D721Med (cell line): ENCODE results near the gene CAD.

Source experiments
- DNase-seq: peaks from one replicate; pipeline ENCODE4 v3.0.0; 2011; ENCODE audit warnings: low spot score; ENCODE audit not compliant: insufficient read length
- FAIRE-seq: peaks from 2 replicates; lab custom pipeline; 2011; peaks lifted over from hg19 to GRCh38; lab: Jason Lieb, UNC
- TF ChIP-seq, protein P1 (sequence below): IDR thresholded peaks from 2 replicates; pipeline ENCODE4 v1.5.1; 2012; ENCODE audit warnings: mild to moderate bottlenecking, control low read depth; ENCODE audit not compliant: insufficient read depth; ENCODE audit errors: missing control alignments

Gene CAD

DNA sequence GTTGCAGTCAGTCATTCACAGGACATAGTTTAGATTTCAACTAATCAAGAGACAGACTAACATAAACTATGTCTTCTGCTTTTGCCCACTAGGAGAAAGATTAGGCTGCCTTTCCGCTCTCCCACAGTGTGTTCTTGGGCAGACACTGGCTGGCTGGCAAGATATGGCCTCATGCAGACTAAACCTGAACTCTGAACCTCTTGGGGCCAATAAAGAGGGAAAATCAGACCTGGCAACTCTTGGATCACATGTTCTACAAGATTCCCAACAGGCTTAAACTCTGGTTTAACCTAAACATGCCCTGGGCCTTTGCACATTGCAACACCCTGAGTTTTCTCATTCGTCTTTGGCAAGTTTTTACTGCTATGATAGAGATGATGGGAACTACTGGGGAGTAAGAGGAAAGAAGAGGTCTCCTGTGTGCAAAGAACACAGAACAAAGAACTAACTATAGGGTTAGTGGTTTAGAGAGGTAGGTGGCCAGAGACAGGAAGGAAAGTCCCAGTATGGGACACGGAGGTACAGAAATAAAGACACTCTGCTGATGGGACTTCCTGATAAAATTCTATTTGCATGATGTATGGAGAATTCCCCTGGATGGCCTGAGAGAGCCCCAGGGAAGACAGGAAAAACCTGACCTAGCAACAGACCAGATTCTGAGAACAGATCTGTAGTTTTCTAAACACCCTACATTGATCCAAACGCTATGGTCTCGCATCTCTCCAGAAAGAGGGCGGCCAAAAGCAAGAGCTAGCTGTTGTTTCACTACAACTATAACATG lies 7.4 kb upstream of the CAD start:
- TF ChIP-seq, protein P1, sequence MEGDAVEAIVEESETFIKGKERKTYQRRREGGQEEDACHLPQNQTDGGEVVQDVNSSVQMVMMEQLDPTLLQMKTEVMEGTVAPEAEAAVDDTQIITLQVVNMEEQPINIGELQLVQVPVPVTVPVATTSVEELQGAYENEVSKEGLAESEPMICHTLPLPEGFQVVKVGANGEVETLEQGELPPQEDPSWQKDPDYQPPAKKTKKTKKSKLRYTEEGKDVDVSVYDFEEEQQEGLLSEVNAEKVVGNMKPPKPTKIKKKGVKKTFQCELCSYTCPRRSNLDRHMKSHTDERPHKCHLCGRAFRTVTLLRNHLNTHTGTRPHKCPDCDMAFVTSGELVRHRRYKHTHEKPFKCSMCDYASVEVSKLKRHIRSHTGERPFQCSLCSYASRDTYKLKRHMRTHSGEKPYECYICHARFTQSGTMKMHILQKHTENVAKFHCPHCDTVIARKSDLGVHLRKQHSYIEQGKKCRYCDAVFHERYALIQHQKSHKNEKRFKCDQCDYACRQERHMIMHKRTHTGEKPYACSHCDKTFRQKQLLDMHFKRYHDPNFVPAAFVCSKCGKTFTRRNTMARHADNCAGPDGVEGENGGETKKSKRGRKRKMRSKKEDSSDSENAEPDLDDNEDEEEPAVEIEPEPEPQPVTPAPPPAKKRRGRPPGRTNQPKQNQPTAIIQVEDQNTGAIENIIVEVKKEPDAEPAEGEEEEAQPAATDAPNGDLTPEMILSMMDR = no peak
- FAIRE-seq = no peak
- peak; percentile 1 for DNase-seq

DNA sequence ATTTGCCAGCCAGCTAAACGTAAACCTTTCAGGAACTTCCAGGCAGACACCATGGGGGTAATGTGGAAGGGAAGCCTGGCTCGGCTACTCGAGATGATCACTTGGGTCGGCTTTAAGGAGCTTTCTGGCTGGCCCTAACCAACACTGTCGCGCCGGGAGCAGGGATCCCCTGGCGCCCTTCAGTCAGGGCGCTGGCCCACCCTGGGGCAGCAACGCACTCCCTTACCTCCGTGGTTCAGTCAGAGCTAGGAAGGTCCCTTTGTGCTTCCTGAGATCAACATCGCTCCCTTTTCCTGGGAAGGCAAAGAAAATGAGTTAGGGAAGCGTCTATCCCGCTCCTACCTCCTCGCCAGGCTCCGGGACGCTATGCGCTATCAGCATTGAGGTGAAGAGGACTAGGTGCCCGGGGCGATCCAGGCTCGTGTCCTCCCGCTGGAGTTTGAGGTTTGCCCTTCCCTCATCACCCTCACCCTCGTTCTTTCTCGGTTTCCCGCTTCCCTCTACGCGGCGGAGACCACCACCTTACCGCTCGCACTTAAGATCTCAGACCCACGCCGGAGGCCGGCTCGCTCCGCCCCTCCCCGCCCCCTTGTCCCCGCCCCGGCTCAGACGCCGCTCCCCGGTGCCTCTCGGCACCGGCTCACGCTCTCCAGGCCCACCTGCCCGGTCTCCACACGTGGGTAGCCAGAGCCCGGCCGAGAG lies 5.8 kb upstream of the CAD start:
- no peak for FAIRE-seq
- DNase-seq = peak; percentile 31
- TF ChIP-seq, protein P1 = no peak

DNA sequence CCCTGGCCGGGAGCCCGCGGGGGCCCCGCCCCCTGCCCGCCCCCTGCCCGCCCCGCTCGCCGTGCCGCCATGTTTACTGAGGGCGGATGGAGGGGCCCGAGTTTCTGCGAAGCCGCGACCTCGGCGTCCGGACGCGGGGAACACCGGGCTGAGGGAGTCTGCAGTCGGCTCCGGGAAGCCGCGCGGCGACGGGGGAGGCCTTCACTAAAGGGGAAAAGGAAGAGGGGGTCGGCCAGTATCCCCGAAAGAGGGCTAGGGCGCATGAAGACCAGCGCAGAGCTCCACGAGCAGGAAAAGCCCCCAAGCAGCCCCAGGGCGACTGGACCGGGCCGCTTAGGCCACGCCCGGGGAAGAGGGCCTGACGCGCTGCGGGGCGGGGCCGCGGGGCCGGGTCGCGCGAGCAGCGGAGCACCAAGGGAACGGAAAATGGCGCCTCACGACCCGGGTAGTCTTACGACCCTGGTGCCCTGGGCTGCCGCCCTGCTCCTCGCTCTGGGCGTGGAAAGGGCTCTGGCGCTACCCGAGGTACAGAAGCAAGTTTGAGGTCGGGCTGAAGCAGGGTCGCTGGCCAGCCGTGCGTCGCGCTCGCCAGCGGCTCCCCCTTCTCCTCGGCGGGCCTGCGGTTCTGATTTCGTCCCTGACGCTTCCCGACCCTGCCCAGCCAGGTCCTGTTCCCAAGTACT lies 5.1 kb upstream of the CAD start, which contains the start of the genes ATRAID and SLC5A6:
ATRAID (plus strand) TSS at position 99 of the 683 bp plus-strand sequence; CDS start at position 427, 328 bp downstream.
SLC5A6 (minus strand) TSS at position 326 of the 683 bp plus-strand sequence. CDS start 4,618 bp downstream, outside the sequence.
- no peak for FAIRE-seq
- TF ChIP-seq, protein P1 = no peak
- DNase-seq = peak; percentile 93

DNA sequence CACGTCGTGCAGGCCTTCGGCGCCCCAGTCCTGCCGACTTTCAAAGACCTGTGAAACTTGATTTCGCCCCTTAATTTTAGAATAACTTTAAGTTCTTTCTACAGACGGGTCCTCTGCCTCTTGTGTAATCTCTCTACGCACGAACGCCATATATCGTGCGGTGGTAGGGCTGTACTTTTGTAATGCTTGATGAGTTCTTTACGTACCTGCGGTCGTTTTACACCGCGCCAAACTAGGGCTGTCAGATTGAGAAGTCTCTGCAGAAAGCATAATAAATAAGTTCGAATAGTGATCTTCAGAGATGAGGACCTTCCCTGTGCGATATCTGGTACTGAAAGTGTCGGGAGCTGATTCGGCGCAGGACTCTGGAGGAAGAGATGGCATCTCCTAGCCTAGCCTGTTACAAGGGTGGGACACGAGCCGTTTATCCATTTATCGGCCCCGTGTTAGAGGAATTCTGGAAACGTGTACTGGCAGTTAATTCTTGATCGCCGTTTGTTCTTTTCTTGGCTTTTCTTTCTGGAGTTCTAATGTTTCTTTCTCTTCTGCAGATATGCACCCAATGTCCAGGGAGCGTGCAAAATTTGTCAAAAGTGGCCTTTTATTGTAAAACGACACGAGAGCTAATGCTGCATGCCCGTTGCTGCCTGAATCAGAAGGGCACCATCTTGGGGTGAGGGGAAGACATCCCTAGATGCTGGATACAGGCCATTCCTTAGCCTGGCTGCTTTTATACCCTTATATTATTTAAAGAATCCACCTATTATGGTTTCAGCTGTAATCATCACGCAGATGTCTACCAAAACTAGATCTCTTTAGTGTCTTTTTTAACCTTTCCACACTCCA lies 4.3 kb upstream of the CAD start:
- FAIRE-seq (no peak), DNase-seq (no peak)

DNA sequence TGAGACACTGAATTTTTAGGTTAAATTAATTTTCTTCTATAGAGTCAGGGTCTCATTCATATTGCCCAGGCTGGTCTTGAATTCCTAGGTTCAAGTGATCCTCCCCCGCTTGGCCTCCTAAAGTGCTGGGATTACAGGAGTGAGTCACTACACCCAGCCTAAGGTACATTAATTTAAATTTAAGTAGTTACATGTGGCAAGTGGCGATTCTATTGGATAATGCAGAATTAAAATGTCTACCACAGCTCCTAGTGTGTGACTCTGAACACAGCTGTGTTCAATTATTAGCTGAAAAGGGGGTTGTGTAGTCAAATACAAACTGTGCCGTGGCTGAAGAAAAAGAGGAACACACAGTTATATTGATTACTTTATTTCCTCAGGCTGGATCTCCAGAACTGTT lies 2.2 kb upstream of the CAD start:
- DNase-seq (no peak), FAIRE-seq (no peak)
- TF ChIP-seq, protein P1 = no peak

More for the DNA sequence above, 4.3 kb upstream of the CAD start:
- TF ChIP-seq, protein P1 = no peak

DNA sequence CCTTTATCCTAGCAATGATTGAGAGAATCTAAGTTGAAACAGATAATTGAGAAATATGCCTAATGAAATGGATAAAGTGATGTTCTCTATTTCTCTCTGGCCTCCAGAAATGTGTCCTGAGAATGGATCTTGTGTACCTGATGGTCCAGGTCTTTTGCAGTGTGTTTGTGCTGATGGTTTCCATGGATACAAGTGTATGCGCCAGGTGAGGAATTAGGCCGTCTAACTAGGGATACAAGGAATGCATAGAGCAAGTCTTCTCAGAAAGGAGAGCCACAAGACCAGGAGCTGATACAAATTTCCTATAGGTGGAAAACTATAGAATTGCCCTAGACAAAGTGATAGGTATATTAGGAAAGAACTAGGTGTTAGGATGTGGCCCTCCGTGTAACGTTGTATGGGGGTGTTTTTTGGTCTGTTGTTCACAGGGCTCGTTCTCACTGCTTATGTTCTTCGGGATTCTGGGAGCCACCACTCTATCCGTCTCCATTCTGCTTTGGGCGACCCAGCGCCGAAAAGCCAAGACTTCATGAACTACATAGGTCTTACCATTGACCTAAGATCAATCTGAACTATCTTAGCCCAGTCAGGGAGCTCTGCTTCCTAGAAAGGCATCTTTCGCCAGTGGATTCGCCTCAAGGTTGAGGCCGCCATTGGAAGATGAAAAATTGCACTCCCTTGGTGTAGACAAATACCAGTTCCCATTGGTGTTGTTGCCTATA lies 592 bp upstream of the CAD start:
- DNase-seq (no peak), FAIRE-seq (no peak)
- TF ChIP-seq, protein P1 = no peak
